Endothelial cell of umbilical vein (primary cell): ENCODE results near the gene DUOXA2. TPM values are rescaled to one million over a fixed set of nuclear protein-coding genes. Genes with fewer than 3 reads are reported as not detected.

Experiments
- BruUV-seq: library from RNA; stranded (reverse); fragments of 400-500 nt; replicated peaks from 2 replicates; lab custom pipeline; 2021; lab: Mats Ljungman, UMichigan
- CTCF ChIA-PET: fragments of 300-600, 350-600 bp; sonication (Branson Sonifier 250); formaldehyde crosslinking; loops from one replicate; lab custom pipeline; 2021; ENCODE audit warnings: antibody characterized with exemption, inconsistent platforms; lab: Charles Lee
- POLR2A ChIA-PET: fragments of 300-600, 350-600 bp; sonication (Branson Sonifier 250); formaldehyde crosslinking; loops from one replicate; lab custom pipeline; 2021; ENCODE audit warnings: antibody characterized with exemption, inconsistent platforms; lab: Charles Lee
- DNase-seq: peaks from one replicate; pipeline ENCODE4 v3.0.0-alpha.2; 2011; ENCODE audit warnings: low read depth, low spot score
- FAIRE-seq: peaks from 2 replicates; lab custom pipeline; 2011; peaks lifted over from hg19 to GRCh38; lab: Jason Lieb, UNC
- H2AFZ ChIP-seq: 2 replicates; pipeline ENCODE4 v1.6.0; 2012; ENCODE audit warnings: low read depth, low read length, control low read depth, inconsistent platforms
- H3K27ac ChIP-seq: 2 replicates; pipeline ENCODE4 v1.5.1; 2011; ENCODE audit warnings: low read depth, mild to moderate bottlenecking, control low read depth, low read length, moderate library complexity; ENCODE audit not compliant: insufficient read depth
- H3K27me3 ChIP-seq, 2 experiments: 2 replicates each; pipeline versions ENCODE4 v1.6.0 to v1.6.1; 2011; ENCODE audit warnings: low read length in 2 of 2, mixed read lengths in 1 of 2; ENCODE audit not compliant: control insufficient read depth in 2 of 2, insufficient read depth in 2 of 2
- H3K36me3 ChIP-seq, 2 experiments: 2 replicates in 1 of 2; 3 replicates in 1 of 2; pipeline ENCODE4 v1.5.1; 2011; ENCODE audit warnings: low read length in 2 of 2, mild to moderate bottlenecking in 1 of 2, moderate library complexity in 1 of 2; ENCODE audit not compliant: control insufficient read depth in 2 of 2, insufficient read depth in 2 of 2; ENCODE audit errors: extremely low read depth in 1 of 2
- H3K4me1 ChIP-seq: 3 replicates; pipeline ENCODE4 v1.5.1; 2011; ENCODE audit warnings: mild to moderate bottlenecking, low read length; ENCODE audit not compliant: control insufficient read depth, insufficient read depth; ENCODE audit errors: extremely low read depth
- H3K4me2 ChIP-seq: 2 replicates; pipeline ENCODE4 v1.6.1; 2011; ENCODE audit warnings: low read length, control low read depth, mixed read lengths; ENCODE audit not compliant: insufficient read depth
- H3K4me3 ChIP-seq, 3 experiments: fragments of 200-600 bp in 1 of 3; sonication (generic), shearing (Covaris generic) in 1 of 3; replicated peaks in 1 of 3; 2 replicates each; pipeline ENCODE4 v1.5.1; 2011 to 2016; ENCODE audit warnings: control low read depth in 3 of 3, low read length in 3 of 3, mild to moderate bottlenecking in 2 of 3, inconsistent platforms in 1 of 3, low read depth in 1 of 3, moderate library complexity in 1 of 3; ENCODE audit not compliant: insufficient read depth in 1 of 3
- H3K79me2 ChIP-seq: 2 replicates; pipeline ENCODE4 v1.6.0; 2012; ENCODE audit warnings: low read length, inconsistent platforms; ENCODE audit not compliant: control insufficient read depth, insufficient read depth
- H3K9ac ChIP-seq: replicated peaks from 2 replicates; pipeline ENCODE3; 2011; ENCODE audit warnings: low read length, control low read depth; ENCODE audit not compliant: insufficient read depth; ENCODE audit errors: extremely low read depth
- H3K9me1 ChIP-seq: replicated peaks from 3 replicates; pipeline ENCODE4 v1.6.0; 2011; ENCODE audit warnings: mild to moderate bottlenecking, low read length; ENCODE audit not compliant: control insufficient read depth, insufficient read depth; ENCODE audit errors: extremely low read depth
- H3K9me3 ChIP-seq: replicated peaks from 2 replicates; pipeline ENCODE4 v1.5.1; 2012; ENCODE audit warnings: low read length, inconsistent platforms; ENCODE audit not compliant: control insufficient read depth, insufficient read depth
- H4K20me1 ChIP-seq: replicated peaks from 2 replicates; pipeline ENCODE3; 2011; ENCODE audit warnings: mild to moderate bottlenecking, low read length; ENCODE audit not compliant: control insufficient read depth, insufficient read depth; ENCODE audit errors: extremely low read depth
- EZH2 ChIP-seq: IDR thresholded peaks from 2 replicates; pipeline ENCODE4 v1.6.1; 2012; ENCODE audit warnings: borderline replicate concordance, low read depth, mild to moderate bottlenecking, moderate library complexity, low read length, inconsistent platforms; ENCODE audit not compliant: severe bottlenecking
- FOS ChIP-seq: IDR thresholded peaks from 2 replicates; pipeline ENCODE4 v1.6.1; 2011; ENCODE audit warnings: mild to moderate bottlenecking, low read length, moderate library complexity, borderline replicate concordance; ENCODE audit not compliant: insufficient read depth
- GATA2 ChIP-seq: IDR thresholded peaks from 2 replicates; pipeline ENCODE4 v1.7.0; 2011; ENCODE audit warnings: low read depth, mild to moderate bottlenecking, moderate library complexity, mixed read lengths, low read length; ENCODE audit not compliant: insufficient read length, insufficient read depth
- JUN ChIP-seq: IDR thresholded peaks from 2 replicates; pipeline ENCODE4 v1.6.1; 2011; ENCODE audit warnings: borderline replicate concordance, low read depth; ENCODE audit not compliant: insufficient read length, insufficient read depth
- MYC ChIP-seq: IDR thresholded peaks from one replicate; pipeline ENCODE4 v1.6.1; 2011; ENCODE audit warnings: mild to moderate bottlenecking, low read depth, low read length
- POLR2A ChIP-seq: IDR thresholded peaks from 2 replicates; pipeline ENCODE4 v1.6.1; 2012; ENCODE audit warnings: low read depth, mild to moderate bottlenecking, control low read depth, low read length
- POLR2AphosphoS5 ChIP-seq: IDR thresholded peaks from 2 replicates; pipeline ENCODE4 v1.6.1; 2012; ENCODE audit warnings: low read depth, mild to moderate bottlenecking, control low read depth, low read length, moderate library complexity; ENCODE audit not compliant: insufficient read depth
- dilution Hi-C: fragments of 300-500 bp; cut with MboI; formaldehyde crosslinking; loops from one replicate; pipeline ENCODE4 v1.15.0; 2019; ENCODE audit warnings: low sequenced_read_pairs; ENCODE audit not compliant: extremely low pct_ligation_motif_present
- intact Hi-C: fragments of 100-400 bp; cut with micrococcal nuclease; formaldehyde crosslinking; loops from one replicate; pipeline ENCODE4 v1.10.0; 2022
- polyA plus RNA-seq, 4 experiments: library from polyadenylated mRNA; depleted of rRNA in 3 of 4; stranded (reverse) in 3 of 4; unstranded in 1 of 4; fragments of >200 nt; gene quantifications; 2 replicates each; pipeline versions ENCODE4 v1.2.1 to v1.2.3, GENCODE V29; 2011 to 2012; ENCODE audit warnings: missing spikeins in 1 of 4
- total RNA-seq: library from RNA; stranded (reverse); gene quantifications from 2 replicates; pipeline ENCODE4 v1.2.3, GENCODE V29; 2021
- TF ChIP-seq, protein P1 (sequence below): IDR thresholded peaks from 2 replicates; pipeline ENCODE4 v1.6.1; 2011; ENCODE audit not compliant: insufficient read depth, insufficient read length
- TF ChIP-seq, protein P2 (sequence below), 2 donors: IDR thresholded peaks; 1 replicate in 1 of 2; 2 replicates in 1 of 2; pipeline ENCODE4 v1.5.1; 2011; ENCODE audit warnings: low read length in 2 of 2, mild to moderate bottlenecking in 2 of 2, moderate library complexity in 2 of 2, control low read depth in 1 of 2, inconsistent platforms in 1 of 2, low read depth in 1 of 2; ENCODE audit not compliant: insufficient read depth in 1 of 2; ENCODE audit errors: extremely low read depth in 1 of 2

The DUOXA2 gene
- total and polyA plus RNA-seq, 2 donors (not counting 3 experiments of a cell fraction or from before 2014, with no cell fraction given), result not detected

DNA sequence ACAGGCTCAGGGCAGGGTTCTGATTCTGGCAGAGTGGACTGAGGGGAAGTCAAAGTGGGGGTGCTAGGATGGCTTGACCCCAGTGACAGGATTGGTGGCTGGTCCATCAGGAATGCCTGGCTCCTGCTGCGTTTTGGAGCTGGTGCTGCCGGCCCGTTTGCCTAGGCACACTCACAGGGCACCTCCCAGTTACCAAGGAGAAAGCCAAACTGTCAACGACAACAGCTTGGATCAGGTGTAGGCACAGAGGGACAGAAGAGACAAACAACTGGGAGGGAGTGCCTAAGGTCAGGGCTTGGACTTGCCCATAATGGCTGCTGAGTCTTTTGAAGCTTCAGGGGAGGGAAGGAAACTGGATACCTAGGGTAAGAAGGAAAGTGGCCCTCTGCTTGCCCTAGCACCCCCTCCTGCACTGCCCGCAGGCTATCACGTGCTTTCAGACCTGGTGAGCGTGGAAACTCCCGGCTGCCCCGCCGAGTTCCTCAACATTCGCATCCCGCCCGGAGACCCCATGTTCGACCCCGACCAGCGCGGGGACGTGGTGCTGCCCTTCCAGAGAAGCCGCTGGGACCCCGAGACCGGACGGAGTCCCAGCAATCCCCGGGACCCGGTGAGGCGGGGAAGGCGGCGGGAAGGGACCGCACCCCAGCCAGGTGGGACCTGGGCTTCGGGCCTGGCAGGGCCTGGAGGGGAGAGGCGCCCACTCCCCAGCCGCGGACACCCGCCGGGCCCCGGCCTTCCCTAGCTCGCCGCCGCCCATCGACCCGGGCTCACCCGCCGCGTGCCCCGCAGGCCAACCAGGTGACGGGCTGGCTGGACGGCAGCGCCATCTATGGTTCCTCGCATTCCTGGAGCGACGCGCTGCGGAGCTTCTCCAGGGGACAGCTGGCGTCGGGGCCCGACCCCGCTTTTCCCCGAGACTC, 20.8 kb downstream of the DUOXA2 start:
- FAIRE-seq, result no peak
- no peak overlapping the region for H3K4me2 ChIP-seq
- no peaks in the 10 kb centered on the region for H3K4me1 ChIP-seq
- no peaks in the 10 kb centered on the region for H3K9me3 ChIP-seq
- no peaks in the 10 kb centered on the region for H3K9me1 ChIP-seq
- intact Hi-C loops, result no loop called here
- ChIA-PET POLR2A (no interaction called here), CTCF (interaction anchor here (1.6 to 3.5 kb wide), 3 partner anchors 8 to 17 kb away, joined by 10 to 22 read pairs (median 10); no protein-coding TSS in a partner anchor)
- no peaks in the 10 kb centered on the region for H3K79me2 ChIP-seq
- dilution Hi-C loops, result no loop called here
- no peak overlapping the region for H3K9ac ChIP-seq
- TF ChIP-seq GATA2 (no peak), JUN (no peak), MYC (no peak), POLR2A (no peak), FOS (no peak), EZH2 (peak; percentile 81), POLR2AphosphoS5 (no peak)
- TF ChIP-seq, protein P1, sequence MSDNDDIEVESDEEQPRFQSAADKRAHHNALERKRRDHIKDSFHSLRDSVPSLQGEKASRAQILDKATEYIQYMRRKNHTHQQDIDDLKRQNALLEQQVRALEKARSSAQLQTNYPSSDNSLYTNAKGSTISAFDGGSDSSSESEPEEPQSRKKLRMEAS, result no peak
- TF ChIP-seq, protein P2, sequence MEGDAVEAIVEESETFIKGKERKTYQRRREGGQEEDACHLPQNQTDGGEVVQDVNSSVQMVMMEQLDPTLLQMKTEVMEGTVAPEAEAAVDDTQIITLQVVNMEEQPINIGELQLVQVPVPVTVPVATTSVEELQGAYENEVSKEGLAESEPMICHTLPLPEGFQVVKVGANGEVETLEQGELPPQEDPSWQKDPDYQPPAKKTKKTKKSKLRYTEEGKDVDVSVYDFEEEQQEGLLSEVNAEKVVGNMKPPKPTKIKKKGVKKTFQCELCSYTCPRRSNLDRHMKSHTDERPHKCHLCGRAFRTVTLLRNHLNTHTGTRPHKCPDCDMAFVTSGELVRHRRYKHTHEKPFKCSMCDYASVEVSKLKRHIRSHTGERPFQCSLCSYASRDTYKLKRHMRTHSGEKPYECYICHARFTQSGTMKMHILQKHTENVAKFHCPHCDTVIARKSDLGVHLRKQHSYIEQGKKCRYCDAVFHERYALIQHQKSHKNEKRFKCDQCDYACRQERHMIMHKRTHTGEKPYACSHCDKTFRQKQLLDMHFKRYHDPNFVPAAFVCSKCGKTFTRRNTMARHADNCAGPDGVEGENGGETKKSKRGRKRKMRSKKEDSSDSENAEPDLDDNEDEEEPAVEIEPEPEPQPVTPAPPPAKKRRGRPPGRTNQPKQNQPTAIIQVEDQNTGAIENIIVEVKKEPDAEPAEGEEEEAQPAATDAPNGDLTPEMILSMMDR (IDR thresholded peaks at IDR 0.05; ENCODE audit: extremely low read depth in 1 of 2, insufficient read depth in 1 of 2, low read depth in 1 of 2, low read length in 2 of 2), result peak in 1 of 2 donors; percentile 25
- H3K4me3 ChIP-seq, result no peak overlapping the region
- H3K27ac ChIP-seq, result no peak overlapping the region
- no peaks in the 10 kb centered on the region for H4K20me1 ChIP-seq
- no TSS peak for BruUV-seq
- peaks cover 57 to 61% of the 10 kb centered on the region in 2 experiments for H3K27me3 ChIP-seq
- DNase-seq, result no peak
- H3K36me3 ChIP-seq, result no peaks in the 10 kb centered on the region
- H2AFZ ChIP-seq, result no peak overlapping the region
